Activated CD8-positive, alpha-beta memory T cell treated with anti-CD3 and anti-CD28 coated beads, Interleukin-2, amount 10 ng/mL, durations not matched to agents 7 days and 5 days (primary cell): ENCODE results near the gene PIP4P1. TPM values are rescaled to one million over a fixed set of nuclear protein-coding genes. Genes with fewer than 3 reads are reported as not detected.

Experiments
- ATAC-seq: fragments of 150-1000 bp; cut with Tn5 transposase; one replicate; pipeline ENCODE4 v1.10.0; 2021; ENCODE audit warnings: moderate library complexity
- CTCF ChIA-PET: fragments of 350-600 bp; sonication (Branson Sonifier 250); formaldehyde crosslinking; loops from one replicate; lab custom pipeline; 2021; ENCODE audit warnings: antibody characterized with exemption; lab: Charles Lee
- DNase-seq: peaks from one replicate; pipeline ENCODE4 v3.0.0-alpha.2; 2020
- H3K27ac Mint-ChIP-seq: one replicate; pipeline ENCODE4 v1.8.0; 2021; ENCODE audit warnings: mild to moderate bottlenecking, mixed read lengths
- H3K27me3 Mint-ChIP-seq: one replicate; pipeline ENCODE4 v1.8.0; 2021; ENCODE audit warnings: mixed read lengths
- H3K36me3 Mint-ChIP-seq: one replicate; pipeline ENCODE4 v1.8.0; 2021; ENCODE audit warnings: mild to moderate bottlenecking, mixed read lengths
- H3K4me1 Mint-ChIP-seq: one replicate; pipeline ENCODE4 v1.8.0; 2021; ENCODE audit warnings: mixed read lengths
- H3K4me3 Mint-ChIP-seq: one replicate; pipeline ENCODE4 v1.8.0; 2021; ENCODE audit warnings: mild to moderate bottlenecking, moderate library complexity, mixed read lengths
- H3K9me3 Mint-ChIP-seq: one replicate; pipeline ENCODE4 v1.8.0; 2022; ENCODE audit warnings: low read depth, mixed read lengths
- total RNA-seq, 2 experiments: library from RNA; stranded (reverse); gene quantifications; one replicate each; pipeline ENCODE4 v1.2.3, GENCODE V29; 2021

PIP4P1 gene
- total RNA-seq, 2 experiments from 2014 or later: 30.9 to 31.7 TPM

- Mint-ChIP-seq H3K9me3 (no peaks in the 10 kb centered on the region), H3K27me3 (no peaks in the 10 kb centered on the region), H3K4me3 (peak overlapping the region; percentile 21), H3K27ac (peak overlapping the region; percentile 85), H3K4me1 (peaks cover 78% of the 10 kb centered on the region), H3K36me3 (peaks cover 1% of the 10 kb centered on the region)
- DNase-seq: no peak
- no peak for ATAC-seq
- CTCF ChIA-PET: interaction anchor here (1.0 to 1.3 kb wide), 4 partner anchors 14 to 147 kb away, joined by 3 to 5 read pairs (median 4); partner anchors contain the start of genes PARP2, PIP4P1 and RNASE10
These were observed 29.3 kb upstream of the PIP4P1 start for GRCh38 chr14:20490563-20490962.

- Mint-ChIP-seq H3K27me3 (no peaks in the 10 kb centered on the region), H3K4me3 (peak overlapping the region; percentile 6), H3K36me3 (peaks cover 1% of the 10 kb centered on the region), H3K4me1 (peaks cover 70% of the 10 kb centered on the region), H3K9me3 (no peaks in the 10 kb centered on the region), H3K27ac (peak overlapping the region; percentile 85)
- CTCF ChIA-PET: interaction anchor here (0.8 to 1.6 kb wide), 9 partner anchors 11 to 162 kb away, joined by 3 to 5 read pairs (median 3); partner anchors contain the start of genes PARP2, PIP4P1 and RNASE10
- ATAC-seq (peak; percentile 70), DNase-seq (peak; percentile 56)
These were observed 28.1 kb upstream of the PIP4P1 start for GRCh38 chr14:20489093-20489994.

- peaks cover 56% of the 10 kb centered on the region for H3K4me1 Mint-ChIP-seq
- ATAC-seq: no peak
- DNase-seq: no peak
- H3K36me3 Mint-ChIP-seq: peaks cover 1% of the 10 kb centered on the region
- H3K27ac Mint-ChIP-seq: peak overlapping the region; percentile 14
- CTCF ChIA-PET: interaction anchor here (1.2 to 1.9 kb wide), 8 partner anchors 9 to 100 kb away, joined by 3 to 7 read pairs (median 4); partner anchors contain the start of genes APEX1, OSGEP, PNP and RNASE11
- H3K27me3 Mint-ChIP-seq: no peaks in the 10 kb centered on the region
- no peak overlapping the region for H3K4me3 Mint-ChIP-seq
- no peaks in the 10 kb centered on the region for H3K9me3 Mint-ChIP-seq
These were observed 26.1 kb upstream of the PIP4P1 start for GRCh38 chr14:20487396-20487725.

GRCh38 chr14:20486684-20487395, 25.6 kb upstream of the PIP4P1 start:
- H3K36me3 Mint-ChIP-seq: peaks cover 1% of the 10 kb centered on the region
- H3K9me3 Mint-ChIP-seq: no peaks in the 10 kb centered on the region
- H3K27me3 Mint-ChIP-seq: no peaks in the 10 kb centered on the region
- CTCF ChIA-PET: interaction anchor here (0.7 to 1.9 kb wide), 9 partner anchors 8 to 101 kb away, joined by 3 to 7 read pairs (median 4); partner anchors contain the start of genes APEX1, OSGEP, PIP4P1 and PNP
- no peak for ATAC-seq
- H3K27ac Mint-ChIP-seq: peak overlapping the region; percentile 27
- H3K4me3 Mint-ChIP-seq: peak overlapping the region; percentile 8
- DNase-seq: no peak
- H3K4me1 Mint-ChIP-seq: peaks cover 53% of the 10 kb centered on the region

GRCh38 chr14:20485900-20486299, 24.7 kb upstream of the PIP4P1 start:
- Mint-ChIP-seq H3K36me3 (peaks cover 1% of the 10 kb centered on the region), H3K4me3 (no peak overlapping the region), H3K9me3 (no peaks in the 10 kb centered on the region), H3K27me3 (no peaks in the 10 kb centered on the region), H3K4me1 (peaks cover 44% of the 10 kb centered on the region), H3K27ac (no peak overlapping the region)
- no peak for ATAC-seq
- no peak for DNase-seq
- CTCF ChIA-PET: interaction anchor here (1.6 to 1.7 kb wide), 2 partner anchors 102 to 127 kb away, joined by 3 read pairs; partner anchors contain the start of gene RNASE11

- CTCF ChIA-PET: no interaction called here
- peaks cover 20% of the 10 kb centered on the region for H3K4me1 Mint-ChIP-seq
- peaks cover 21% of the 10 kb centered on the region for H3K36me3 Mint-ChIP-seq
- H3K27me3 Mint-ChIP-seq: no peaks in the 10 kb centered on the region
- no peak overlapping the region for H3K4me3 Mint-ChIP-seq
- DNase-seq (no peak), ATAC-seq (no peak)
- no peak overlapping the region for H3K27ac Mint-ChIP-seq
- H3K9me3 Mint-ChIP-seq: no peaks in the 10 kb centered on the region
These were observed 21.1 kb upstream of the PIP4P1 start for GRCh38 chr14:20482382-20482781.

- Mint-ChIP-seq H3K27ac (no peak overlapping the region), H3K4me1 (peaks cover 42% of the 10 kb centered on the region), H3K9me3 (no peaks in the 10 kb centered on the region), H3K4me3 (no peak overlapping the region), H3K27me3 (no peaks in the 10 kb centered on the region), H3K36me3 (peaks cover 56% of the 10 kb centered on the region)
- DNase-seq (no peak), ATAC-seq (no peak)
- CTCF ChIA-PET: interaction anchor here (0.7 to 1.6 kb wide), 4 partner anchors 8 to 65 kb away, joined by 3 read pairs; partner anchors contain the start of gene TEP1
These were observed 17.7 kb upstream of the PIP4P1 start for GRCh38 chr14:20478894-20479293.

- peak overlapping the region; percentile 90 for H3K27ac Mint-ChIP-seq
- DNase-seq (peak; percentile 56), ATAC-seq (peak; percentile 45)
- peak overlapping the region; percentile 43 for H3K4me3 Mint-ChIP-seq
- CTCF ChIA-PET: interaction anchor here (1.3 to 2.4 kb wide), 4 partner anchors 10 to 64 kb away, joined by 3 to 7 read pairs (median 4); partner anchors contain the start of gene TEP1
- no peaks in the 10 kb centered on the region for H3K27me3 Mint-ChIP-seq
- peaks cover 53% of the 10 kb centered on the region for H3K4me1 Mint-ChIP-seq
- peaks cover 68% of the 10 kb centered on the region for H3K36me3 Mint-ChIP-seq
- H3K9me3 Mint-ChIP-seq: no peaks in the 10 kb centered on the region
These were observed 16.1 kb upstream of the PIP4P1 start for GRCh38 chr14:20477211-20477876.

GRCh38 chr14:20476776-20477175, 15.5 kb upstream of the PIP4P1 start:
- H3K4me3 Mint-ChIP-seq: peak overlapping the region; percentile 43
- no peaks in the 10 kb centered on the region for H3K9me3 Mint-ChIP-seq
- H3K27ac Mint-ChIP-seq: peak overlapping the region; percentile 90
- no peaks in the 10 kb centered on the region for H3K27me3 Mint-ChIP-seq
- DNase-seq (no peak), ATAC-seq (no peak)
- H3K36me3 Mint-ChIP-seq: peaks cover 74% of the 10 kb centered on the region
- CTCF ChIA-PET: interaction anchor here (1.4 to 2.4 kb wide), 2 partner anchors 11 to 61 kb away, joined by 4 to 7 read pairs; no protein-coding TSS in a partner anchor
- H3K4me1 Mint-ChIP-seq: peaks cover 59% of the 10 kb centered on the region

GRCh38 chr14:20472536-20473169, 11.4 kb upstream of the PIP4P1 start:
- Mint-ChIP-seq H3K27me3 (no peaks in the 10 kb centered on the region), H3K9me3 (no peaks in the 10 kb centered on the region), H3K36me3 (peaks cover 71% of the 10 kb centered on the region), H3K4me3 (peak overlapping the region; percentile 98), H3K4me1 (peaks cover 74% of the 10 kb centered on the region), H3K27ac (peak overlapping the region; percentile 54)
- DNase-seq (no peak), ATAC-seq (no peak)
- CTCF ChIA-PET: interaction anchor here (0.9 to 1.5 kb wide), 5 partner anchors 9 to 57 kb away, joined by 3 to 4 read pairs (median 3); partner anchors contain the start of gene PIP4P1

GRCh38 chr14:20470603-20470901, 9.3 kb upstream of the PIP4P1 start:
- ATAC-seq (no peak), DNase-seq (no peak)
- Mint-ChIP-seq H3K27ac (peak overlapping the region; percentile 98), H3K4me3 (peak overlapping the region; percentile 98), H3K9me3 (no peaks in the 10 kb centered on the region), H3K27me3 (no peaks in the 10 kb centered on the region), H3K36me3 (peaks cover 50% of the 10 kb centered on the region), H3K4me1 (peaks cover 53% of the 10 kb centered on the region)
- CTCF ChIA-PET: interaction anchor here (1.3 to 2.6 kb wide), 5 partner anchors 15 to 211 kb away, joined by 4 to 10 read pairs (median 5); partner anchors contain the start of genes APEX1 and OSGEP
